ENCODE measurements around the gene MAGEH1.

MAGEH1 gene

DNA sequence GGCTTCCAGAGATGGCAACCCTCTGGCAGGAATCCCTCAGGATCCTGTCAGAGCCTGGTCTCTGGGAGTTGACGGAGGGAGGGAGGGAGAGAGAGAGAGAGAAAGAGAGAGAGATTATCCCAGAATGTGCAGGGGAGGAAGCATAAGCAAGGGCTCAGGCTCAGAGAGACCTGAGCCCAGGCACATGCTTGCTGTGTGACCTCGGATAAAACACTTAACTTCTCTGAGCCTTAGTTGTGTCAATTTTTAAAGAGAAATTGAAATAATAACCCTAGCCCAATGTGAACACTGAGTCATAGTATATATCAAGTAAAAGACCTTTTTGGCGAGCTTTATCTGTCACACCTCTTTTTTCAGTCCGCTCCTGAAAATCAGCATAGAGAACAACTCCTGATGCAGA is 38.2 kb downstream of the MAGEH1 start:
- no peak for DNase-seq (ENCODE audit: low read depth)

DNA sequence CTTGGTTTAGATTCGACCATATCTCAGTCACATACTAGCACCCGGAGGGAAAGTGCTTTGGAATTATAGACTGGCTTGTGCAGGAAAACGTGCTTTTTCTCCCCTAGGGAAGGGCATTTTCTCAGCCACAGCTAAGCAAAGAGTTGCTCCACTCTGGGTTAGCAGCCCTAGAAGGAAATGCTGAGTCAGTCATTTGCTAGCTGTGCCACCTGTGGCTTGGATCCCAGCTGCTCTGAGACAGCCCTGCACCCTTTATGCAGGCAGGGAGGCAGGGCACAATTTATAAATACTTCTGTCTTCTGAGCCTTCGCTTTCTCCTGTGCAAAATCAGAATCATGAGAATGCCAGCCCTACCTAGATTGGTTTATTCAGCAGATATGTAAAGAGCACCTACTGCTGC is 39.0 kb downstream of the MAGEH1 start:
- no peak for DNase-seq (ENCODE audit: low read depth)

Data from T-helper 22 cell (primary cell).